AG04450 (cell line): ENCODE results near the gene MUC2. TPM values are rescaled to one million over a fixed set of nuclear protein-coding genes. Genes with fewer than 3 reads are reported as not detected.

Experiments
- CTCF ChIA-PET: fragments of 300-600, 350-600 bp; formaldehyde crosslinking; extraction: SDS; loops from one replicate; lab custom pipeline; 2022; ENCODE audit warnings: antibody characterized with exemption, inconsistent platforms; lab: Charles Lee
- POLR2A ChIA-PET: fragments of 350-600 bp; formaldehyde crosslinking; extraction: SDS; loops from one replicate; lab custom pipeline; 2021; ENCODE audit warnings: antibody characterized with exemption, inconsistent platforms; lab: Yijun Ruan, JAX
- DNase-seq: peaks from one replicate; pipeline ENCODE4 v3.0.0-alpha.2; 2011; ENCODE audit warnings: low read depth, low spot score
- H3K27ac ChIP-seq: one replicate; pipeline ENCODE4 v1.5.1; 2012; ENCODE audit warnings: low read depth, low read length, control low read depth
- H3K27me3 ChIP-seq: one replicate; pipeline ENCODE4 v1.6.0; 2012; ENCODE audit warnings: low read length; ENCODE audit not compliant: control insufficient read depth, insufficient read depth
- H3K4me3 ChIP-seq: 2 replicates; pipeline ENCODE4 v1.5.1; 2011; ENCODE audit warnings: mild to moderate bottlenecking, low read depth, low read length, control low read depth
- H3K9me3 ChIP-seq: 2 replicates; pipeline ENCODE4 v1.5.1; 2012; ENCODE audit warnings: low read length; ENCODE audit not compliant: control insufficient read depth, insufficient read depth
- polyA plus RNA-seq: library from polyadenylated mRNA; depleted of rRNA; stranded (reverse); fragments of >200 nt; gene quantifications from 2 replicates; pipeline ENCODE4 v1.2.3, GENCODE V29; 2011
- TF ChIP-seq, protein P1 (sequence below): IDR thresholded peaks from 2 replicates; pipeline ENCODE4 v1.5.1; 2011; ENCODE audit warnings: low read depth, low read length, control low read depth, inconsistent platforms

MUC2 gene
- polyA plus RNA-seq, 1 experiment = not detected

DNA sequence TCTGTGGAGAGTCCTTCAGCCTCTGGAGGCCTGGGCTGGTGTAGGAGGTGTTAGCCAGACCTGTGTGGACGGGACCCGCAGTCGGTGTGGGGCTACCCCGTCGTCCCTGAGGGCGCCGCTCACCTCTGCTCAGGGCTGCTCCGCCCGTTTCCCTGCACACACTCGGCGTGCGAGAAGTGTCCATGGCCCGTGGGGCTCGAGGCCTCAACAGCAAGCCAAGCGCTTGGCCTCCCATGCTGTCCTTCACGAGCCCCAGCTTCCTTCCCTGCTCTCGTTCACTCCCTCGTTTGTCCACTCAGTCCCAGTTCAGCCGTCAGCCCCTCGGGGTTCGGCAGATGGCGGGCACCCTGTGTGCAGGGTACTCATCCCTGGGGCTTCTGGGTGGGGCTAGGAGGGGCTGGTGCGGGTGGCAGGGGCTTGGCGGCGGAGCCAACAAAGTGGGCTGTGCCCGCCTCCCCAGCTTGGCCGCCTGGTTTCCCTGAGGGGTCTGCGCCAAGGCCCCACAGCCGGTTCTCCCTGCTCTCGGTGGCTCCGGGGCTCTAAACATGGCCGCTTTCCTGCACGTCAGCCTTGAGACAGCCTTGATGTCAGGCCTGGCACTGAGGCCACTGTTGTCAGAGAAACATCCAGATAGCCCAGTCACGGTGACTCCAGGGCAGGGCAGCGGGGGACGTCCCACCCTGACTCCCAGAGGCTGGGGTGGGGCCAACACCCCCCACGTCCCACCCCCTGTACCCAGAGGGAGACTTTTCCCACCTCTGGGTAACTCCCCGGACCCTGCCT, 41.5 kb upstream of the MUC2 start:
- Histone ChIP-seq H3K9me3 (peaks cover 23% of the 10 kb centered on the region; the same call in 1 of the 2 replicates), H3K27ac (no peak overlapping the region), H3K4me3 (no peak overlapping the region), H3K27me3 (no peaks in the 10 kb centered on the region)
- ChIA-PET CTCF (no interaction called here), POLR2A (no interaction called here)
- DNase-seq = no peak
- TF ChIP-seq, protein P1, sequence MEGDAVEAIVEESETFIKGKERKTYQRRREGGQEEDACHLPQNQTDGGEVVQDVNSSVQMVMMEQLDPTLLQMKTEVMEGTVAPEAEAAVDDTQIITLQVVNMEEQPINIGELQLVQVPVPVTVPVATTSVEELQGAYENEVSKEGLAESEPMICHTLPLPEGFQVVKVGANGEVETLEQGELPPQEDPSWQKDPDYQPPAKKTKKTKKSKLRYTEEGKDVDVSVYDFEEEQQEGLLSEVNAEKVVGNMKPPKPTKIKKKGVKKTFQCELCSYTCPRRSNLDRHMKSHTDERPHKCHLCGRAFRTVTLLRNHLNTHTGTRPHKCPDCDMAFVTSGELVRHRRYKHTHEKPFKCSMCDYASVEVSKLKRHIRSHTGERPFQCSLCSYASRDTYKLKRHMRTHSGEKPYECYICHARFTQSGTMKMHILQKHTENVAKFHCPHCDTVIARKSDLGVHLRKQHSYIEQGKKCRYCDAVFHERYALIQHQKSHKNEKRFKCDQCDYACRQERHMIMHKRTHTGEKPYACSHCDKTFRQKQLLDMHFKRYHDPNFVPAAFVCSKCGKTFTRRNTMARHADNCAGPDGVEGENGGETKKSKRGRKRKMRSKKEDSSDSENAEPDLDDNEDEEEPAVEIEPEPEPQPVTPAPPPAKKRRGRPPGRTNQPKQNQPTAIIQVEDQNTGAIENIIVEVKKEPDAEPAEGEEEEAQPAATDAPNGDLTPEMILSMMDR = no peak

DNA sequence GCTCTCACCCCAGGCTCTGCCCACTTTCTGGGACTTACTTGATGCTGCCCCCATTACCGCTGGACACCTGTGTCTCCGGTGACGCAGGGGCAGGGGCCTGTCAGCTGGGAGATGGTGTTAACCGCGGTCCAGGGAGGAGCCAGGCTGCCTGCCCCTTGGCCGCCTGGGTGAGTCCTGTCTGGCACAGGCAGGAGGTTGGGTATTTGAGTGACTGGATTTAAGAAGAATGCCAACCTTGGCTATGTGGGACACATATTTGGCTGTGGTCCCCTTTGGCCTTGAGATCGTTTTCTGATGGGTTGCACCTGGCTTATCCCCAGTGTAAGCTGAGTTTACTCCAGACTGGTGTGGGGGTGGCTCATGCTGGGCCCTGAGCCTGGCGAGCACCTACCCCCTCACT, 40.7 kb upstream of the MUC2 start:
- no peak overlapping the region for H3K27ac ChIP-seq
- ChIA-PET CTCF (no interaction called here), POLR2A (no interaction called here)
- DNase-seq = no peak
- TF ChIP-seq, protein P1 = no peak
- H3K27me3 ChIP-seq = no peaks in the 10 kb centered on the region
- peaks cover 23% of the 10 kb centered on the region; the same call in 1 of the 2 replicates for H3K9me3 ChIP-seq
- no peak overlapping the region for H3K4me3 ChIP-seq

DNA sequence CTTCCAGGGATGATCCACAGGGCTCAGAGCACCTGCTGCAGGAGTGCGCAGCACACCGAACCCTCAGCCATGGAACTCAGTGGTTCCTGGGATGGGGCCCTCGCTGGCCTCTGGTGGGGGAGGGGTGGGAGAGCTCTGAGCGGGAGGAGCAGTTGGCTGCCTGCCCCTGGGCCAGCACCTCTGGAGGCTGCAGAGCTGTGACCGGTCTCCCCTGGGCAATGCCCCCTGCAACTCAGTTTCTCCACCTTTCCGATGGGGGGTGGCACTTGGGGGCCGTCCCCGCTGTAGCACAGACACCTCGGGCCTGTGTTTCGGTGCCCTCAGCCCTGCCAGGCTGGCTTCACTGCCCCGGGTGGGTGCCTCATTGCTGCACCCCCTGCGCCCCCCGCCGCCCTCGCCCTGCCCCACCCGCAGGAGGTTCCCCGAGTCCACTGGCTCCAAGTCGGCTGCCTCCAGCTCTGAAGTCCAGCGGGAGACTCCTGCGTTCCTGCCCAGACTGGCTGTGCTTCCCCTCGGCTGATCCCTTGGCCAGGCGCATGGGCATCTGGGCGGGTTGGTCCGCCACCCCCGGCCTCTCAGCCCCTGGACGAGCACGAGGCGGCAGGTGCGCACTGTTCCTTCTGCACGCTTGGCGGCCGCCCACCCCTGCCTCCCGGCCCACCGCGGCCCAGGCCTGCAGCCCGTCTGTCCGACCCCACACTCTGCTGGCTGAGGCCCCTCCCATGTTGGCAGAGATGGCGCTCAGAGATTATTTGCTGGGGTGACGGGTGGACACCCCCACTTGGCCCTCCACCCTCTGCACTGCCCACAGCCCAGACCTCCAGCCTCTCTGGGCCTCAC, 40.0 kb upstream of the MUC2 start:
- POLR2A ChIA-PET = no interaction called here
- Histone ChIP-seq H3K9me3 (peaks cover 23% of the 10 kb centered on the region; the same call in 1 of the 2 replicates), H3K27me3 (no peaks in the 10 kb centered on the region), H3K27ac (no peak overlapping the region), H3K4me3 (no peak overlapping the region)
- no peak for DNase-seq
- TF ChIP-seq, protein P1 = no peak
- CTCF ChIA-PET = interaction anchor here (0.6 kb wide), 1 partner anchor 110 kb away, joined by 3 read pairs; no protein-coding TSS in a partner anchor

DNA sequence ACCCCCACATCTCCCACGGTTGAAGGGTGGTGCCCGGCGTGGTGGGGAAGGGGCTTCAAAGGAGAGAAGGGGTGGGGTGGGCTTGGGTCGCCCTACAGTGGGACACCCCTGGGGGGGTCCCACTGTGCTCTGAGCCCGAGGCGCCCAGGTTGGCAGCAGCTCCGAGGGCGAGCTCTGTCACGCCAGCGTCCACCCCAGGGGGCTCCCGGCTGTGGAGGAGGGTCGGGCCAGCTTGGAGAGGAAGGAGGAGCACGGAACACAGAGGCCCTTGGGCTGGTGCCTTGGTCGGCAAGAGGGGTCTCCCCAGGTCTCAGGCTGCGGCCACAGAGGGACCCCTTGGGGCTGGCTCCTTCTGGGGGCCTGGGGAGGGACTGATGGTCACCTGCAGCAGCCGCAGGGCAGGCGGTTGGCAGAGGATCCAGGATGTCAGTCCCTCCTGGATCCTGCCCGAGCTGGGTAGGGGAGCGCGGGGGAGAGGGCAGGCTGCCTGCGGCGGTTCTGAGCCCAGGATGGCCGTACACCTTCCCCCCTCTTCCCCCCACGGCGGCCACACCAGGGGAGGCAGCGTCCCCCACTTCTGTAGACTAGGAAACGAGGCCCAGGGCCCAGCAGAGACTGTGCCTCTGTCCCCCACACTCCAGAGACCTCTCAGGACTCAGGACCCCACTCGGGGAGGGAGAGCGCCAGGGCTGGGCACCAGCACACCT, 38.9 kb upstream of the MUC2 start:
- DNase-seq = no peak
- H3K27me3 ChIP-seq = no peaks in the 10 kb centered on the region
- no peak overlapping the region for H3K4me3 ChIP-seq
- TF ChIP-seq, protein P1 = no peak
- peaks cover 20% of the 10 kb centered on the region; the same call in 1 of the 2 replicates for H3K9me3 ChIP-seq
- no peak overlapping the region for H3K27ac ChIP-seq
- ChIA-PET POLR2A (no interaction called here), CTCF (interaction anchor here (0.8 kb wide), 1 partner anchor 10 kb away, joined by 5 read pairs; no protein-coding TSS in a partner anchor)
